HCT116 (cell line): Measurements from ENCODE around the gene MAPK10. TPM values are rescaled to one million over a fixed set of nuclear protein-coding genes. Genes with fewer than 3 reads are reported as not detected.
A peak's percentile ranks its signal among the peaks of the same experiment; 100 is the strongest.

Experiments used
- ATAC-seq: fragments of 200-7000 bp; cut with Tn5 transposase; 2 replicates; pipeline ENCODE4 v1.9.1; 2020; ENCODE audit warnings: mild to moderate bottlenecking, moderate library complexity
- BruUV-seq: library from RNA; stranded (reverse); fragments of 400-500 nt; replicated peaks from 2 replicates; lab custom pipeline; 2021; lab: Mats Ljungman, UMichigan
- CTCF ChIA-PET: fragments of 300-600 bp; sonication (Branson Sonifier 250); formaldehyde crosslinking; loops from one replicate; lab custom pipeline; 2021; ENCODE audit warnings: antibody characterized with exemption; lab: Charles Lee
- POLR2A ChIA-PET: fragments of 300-600, 350-600 bp; sonication (Branson Sonifier 250); formaldehyde crosslinking; loops from one replicate; lab custom pipeline; 2021; ENCODE audit warnings: antibody characterized with exemption; lab: Charles Lee
- RAD21 ChIA-PET, 2 experiments: fragments of 300-600 bp; sonication (Branson Sonifier 250); formaldehyde crosslinking; loops; one replicate each; lab custom pipeline; 2023; ENCODE audit warnings: low total read pairs in 2 of 2; ENCODE audit not compliant: uncharacterized antibody in 2 of 2, unreplicated experiment in 2 of 2, low non-redundant PET in 1 of 2; lab: Charles Lee
- DNase-seq: peaks from one replicate; pipeline ENCODE4 v3.0.0-alpha.2; 2010; ENCODE audit warnings: low read depth, low spot score
- H2AFZ ChIP-seq: fragments of 200-600 bp; shearing (Covaris generic), sonication (generic); 2 replicates; pipeline ENCODE4 v1.6.1; 2017; ENCODE audit warnings: low read depth, mixed run types, mixed read lengths, antibody characterized with exemption, low read length; ENCODE audit not compliant: poor library complexity, severe bottlenecking
- H3K27ac ChIP-seq: 2 replicates; pipeline ENCODE4 v1.5.1; 2012; ENCODE audit warnings: low read depth, low read length
- H3K27me3 ChIP-seq: fragments of 200-600 bp; sonication (generic); 2 replicates; pipeline ENCODE4 v1.6.1; 2016; ENCODE audit warnings: mixed run types, low read length, mixed read lengths; ENCODE audit not compliant: insufficient read depth
- H3K36me3 ChIP-seq, 2 experiments: fragments of 200-500 bp in 1 of 2; fragments of 200-600 bp in 1 of 2; sonication (Bioruptor generic) in 1 of 2; sonication (generic) in 1 of 2; 2 replicates each; pipeline versions ENCODE4 v1.5.1 to v1.6.1; 2014 to 2016; ENCODE audit warnings: low read length in 2 of 2, inconsistent platforms in 1 of 2, mixed read lengths in 1 of 2, mixed run types in 1 of 2; ENCODE audit not compliant: insufficient read depth in 2 of 2, control insufficient read depth in 1 of 2
- H3K4me1 ChIP-seq, 2 experiments: fragments of 200-600 bp in 1 of 2; sonication (generic) in 1 of 2; 2 replicates each; pipeline versions ENCODE4 v1.5.1 to v1.6.1; 2012 to 2017; ENCODE audit warnings: low read length in 2 of 2, inconsistent platforms in 1 of 2, mild to moderate bottlenecking in 1 of 2, mixed read lengths in 1 of 2, mixed run types in 1 of 2, moderate library complexity in 1 of 2; ENCODE audit not compliant: insufficient read depth in 2 of 2, control insufficient read depth in 1 of 2
- H3K4me2 ChIP-seq: fragments of 200-600 bp; sonication (generic); 2 replicates; pipeline ENCODE4 v1.6.1; 2017; ENCODE audit warnings: mixed run types, low read length, mixed read lengths
- H3K4me3 ChIP-seq, 2 experiments: fragments of 200-600 bp in 1 of 2; sonication (generic) in 1 of 2; replicated peaks in 1 of 2; 2 replicates each; pipeline ENCODE4 v1.5.1; 2011 to 2016; ENCODE audit warnings: low read length in 2 of 2, control low read depth in 1 of 2, low read depth in 1 of 2, mild to moderate bottlenecking in 1 of 2, mixed read lengths in 1 of 2, mixed run types in 1 of 2
- H3K79me2 ChIP-seq: fragments of 200-600 bp; sonication (generic); 2 replicates; pipeline ENCODE4 v1.6.1; 2017; ENCODE audit warnings: mild to moderate bottlenecking, mixed run types, low read length, moderate library complexity, mixed read lengths; ENCODE audit not compliant: insufficient read depth
- H3K9ac ChIP-seq: fragments of 200-600 bp; sonication (generic); 2 replicates; pipeline ENCODE4 v1.6.1; 2016; ENCODE audit warnings: low read length, mixed read lengths
- H3K9me2 ChIP-seq: fragments of 200-600 bp; sonication (generic), shearing (Covaris generic); 2 replicates; pipeline ENCODE4 v1.6.1; 2017; ENCODE audit warnings: mixed run types, mild to moderate bottlenecking, moderate library complexity; ENCODE audit not compliant: insufficient read depth
- H3K9me3 ChIP-seq, 2 experiments: fragments of 200-500 bp in 1 of 2; fragments of 200-600 bp in 1 of 2; sonication (Bioruptor generic) in 1 of 2; sonication (generic) in 1 of 2; 2 replicates each; pipeline ENCODE4 v1.6.1; 2014 to 2017; ENCODE audit warnings: low read length in 2 of 2, mixed read lengths in 2 of 2, inconsistent platforms in 1 of 2, low read depth in 1 of 2, mild to moderate bottlenecking in 1 of 2, mixed run types in 1 of 2, moderate library complexity in 1 of 2; ENCODE audit not compliant: control insufficient read depth in 1 of 2, insufficient read depth in 1 of 2
- H4K20me1 ChIP-seq: fragments of 200-600 bp; sonication (generic), shearing (Covaris generic); 2 replicates; pipeline ENCODE4 v1.6.1; 2017; ENCODE audit warnings: mixed run types, mild to moderate bottlenecking, moderate library complexity; ENCODE audit not compliant: insufficient read depth
- ELF1 ChIP-seq: IDR thresholded peaks from 2 replicates; pipeline ENCODE4 v1.6.1; 2012; ENCODE audit warnings: low read depth, borderline replicate concordance
- EZH2 ChIP-seq: fragments of 200-600 bp; sonication (generic); IDR thresholded peaks from 2 replicates; pipeline ENCODE4 v1.6.1; 2017; ENCODE audit warnings: antibody characterized with exemption, mixed run types
- EZH2phosphoT487 ChIP-seq: fragments of 200-600 bp; IDR thresholded peaks from 2 replicates; pipeline ENCODE4 v1.6.1; 2018; ENCODE audit warnings: antibody characterized with exemption, borderline replicate concordance
- FOSL1 ChIP-seq: IDR thresholded peaks from 2 replicates; pipeline ENCODE4 v1.6.1; 2012; ENCODE audit warnings: low read depth
- JUND ChIP-seq: IDR thresholded peaks from 2 replicates; pipeline ENCODE4 v1.6.1; 2012
- SP1 ChIP-seq: IDR thresholded peaks from 2 replicates; pipeline ENCODE4 v1.6.1; 2012; ENCODE audit warnings: low read depth
- YY1 ChIP-seq: IDR thresholded peaks from 2 replicates; pipeline ENCODE4 v1.6.1; 2011; ENCODE audit warnings: low read length, low read depth, moderate library complexity, mild to moderate bottlenecking; ENCODE audit not compliant: insufficient replicate concordance; ENCODE audit errors: extremely low read depth
- intact Hi-C: fragments of 100-400 bp; cut with micrococcal nuclease; formaldehyde crosslinking; loops from 2 replicates; pipeline ENCODE4 v1.10.0; 2022
- total RNA-seq: library from RNA; stranded (reverse); gene quantifications from one replicate; pipeline ENCODE4 v1.2.1, GENCODE V29; 2021; ENCODE audit not compliant: unreplicated experiment
- TF ChIP-seq, protein P1 (sequence below): IDR thresholded peaks from 2 replicates; pipeline ENCODE4 v1.6.1; 2012; ENCODE audit warnings: low read depth

MAPK10 gene
- total RNA-seq, 1 experiment from 2014 or later: 0.52 TPM

DNA sequence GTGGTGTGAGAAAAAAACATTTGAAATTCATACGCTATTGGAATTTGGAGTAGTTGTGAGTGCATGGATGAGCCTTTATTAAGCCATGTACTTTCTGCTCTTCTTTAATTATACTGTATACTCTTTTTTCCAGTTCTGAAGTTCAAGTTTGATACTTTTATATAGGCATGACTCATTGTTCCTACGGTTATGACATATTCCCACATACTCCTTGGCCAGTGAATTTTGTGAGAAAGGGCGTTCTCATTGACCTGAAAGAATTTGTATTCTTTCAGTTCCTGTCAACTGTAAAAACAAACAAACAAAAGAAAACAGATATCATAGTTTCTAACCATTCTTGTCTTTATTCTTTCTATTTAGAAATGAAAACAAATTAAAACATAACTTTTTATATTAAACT lies 407.3 kb downstream of the MAPK10 start:
- intact Hi-C loops: no loop called here
- BruUV-seq: no TSS peak
- CTCF ChIA-PET: interaction anchor here (1.0 kb wide), 1 partner anchor 156 kb away, joined by 4 read pairs; no protein-coding TSS in a partner anchor
- H3K27ac ChIP-seq: no peak overlapping the region
- DNase-seq (no peak), ATAC-seq (no peak)
- H3K27me3 ChIP-seq: no peaks in the 10 kb centered on the region
- H3K9me3 ChIP-seq: no peaks in the 10 kb centered on the region
- H3K79me2 ChIP-seq: no peaks in the 10 kb centered on the region
- no peaks in the 10 kb centered on the region for H3K9me2 ChIP-seq
- H4K20me1 ChIP-seq: no peaks in the 10 kb centered on the region
- H3K4me2 ChIP-seq: peak overlapping the region; percentile 49
- no peak overlapping the region for H3K4me3 ChIP-seq
- RAD21 ChIA-PET: no interaction called here
- H3K9ac ChIP-seq: no peak overlapping the region
- H3K4me1 ChIP-seq: peaks cover 13 to 23% of the 10 kb centered on the region in 2 experiments
- TF ChIP-seq FOSL1 (peak; percentile 38; the same call in 1 of the 2 replicates), SP1 (no peak), EZH2 (no peak), JUND (0 out of 2 replicates have a peak, but pooled peaks have one; percentile 25), YY1 (no peak), EZH2phosphoT487 (no peak), ELF1 (no peak)
- TF ChIP-seq, protein P1, sequence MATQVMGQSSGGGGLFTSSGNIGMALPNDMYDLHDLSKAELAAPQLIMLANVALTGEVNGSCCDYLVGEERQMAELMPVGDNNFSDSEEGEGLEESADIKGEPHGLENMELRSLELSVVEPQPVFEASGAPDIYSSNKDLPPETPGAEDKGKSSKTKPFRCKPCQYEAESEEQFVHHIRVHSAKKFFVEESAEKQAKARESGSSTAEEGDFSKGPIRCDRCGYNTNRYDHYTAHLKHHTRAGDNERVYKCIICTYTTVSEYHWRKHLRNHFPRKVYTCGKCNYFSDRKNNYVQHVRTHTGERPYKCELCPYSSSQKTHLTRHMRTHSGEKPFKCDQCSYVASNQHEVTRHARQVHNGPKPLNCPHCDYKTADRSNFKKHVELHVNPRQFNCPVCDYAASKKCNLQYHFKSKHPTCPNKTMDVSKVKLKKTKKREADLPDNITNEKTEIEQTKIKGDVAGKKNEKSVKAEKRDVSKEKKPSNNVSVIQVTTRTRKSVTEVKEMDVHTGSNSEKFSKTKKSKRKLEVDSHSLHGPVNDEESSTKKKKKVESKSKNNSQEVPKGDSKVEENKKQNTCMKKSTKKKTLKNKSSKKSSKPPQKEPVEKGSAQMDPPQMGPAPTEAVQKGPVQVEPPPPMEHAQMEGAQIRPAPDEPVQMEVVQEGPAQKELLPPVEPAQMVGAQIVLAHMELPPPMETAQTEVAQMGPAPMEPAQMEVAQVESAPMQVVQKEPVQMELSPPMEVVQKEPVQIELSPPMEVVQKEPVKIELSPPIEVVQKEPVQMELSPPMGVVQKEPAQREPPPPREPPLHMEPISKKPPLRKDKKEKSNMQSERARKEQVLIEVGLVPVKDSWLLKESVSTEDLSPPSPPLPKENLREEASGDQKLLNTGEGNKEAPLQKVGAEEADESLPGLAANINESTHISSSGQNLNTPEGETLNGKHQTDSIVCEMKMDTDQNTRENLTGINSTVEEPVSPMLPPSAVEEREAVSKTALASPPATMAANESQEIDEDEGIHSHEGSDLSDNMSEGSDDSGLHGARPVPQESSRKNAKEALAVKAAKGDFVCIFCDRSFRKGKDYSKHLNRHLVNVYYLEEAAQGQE: no peak
- H3K36me3 ChIP-seq: no peaks in the 10 kb centered on the region
- POLR2A ChIA-PET: no interaction called here
- peak overlapping the region; percentile 5 for H2AFZ ChIP-seq
